ENCODE data around the gene MESD.

The MESD gene

DNA sequence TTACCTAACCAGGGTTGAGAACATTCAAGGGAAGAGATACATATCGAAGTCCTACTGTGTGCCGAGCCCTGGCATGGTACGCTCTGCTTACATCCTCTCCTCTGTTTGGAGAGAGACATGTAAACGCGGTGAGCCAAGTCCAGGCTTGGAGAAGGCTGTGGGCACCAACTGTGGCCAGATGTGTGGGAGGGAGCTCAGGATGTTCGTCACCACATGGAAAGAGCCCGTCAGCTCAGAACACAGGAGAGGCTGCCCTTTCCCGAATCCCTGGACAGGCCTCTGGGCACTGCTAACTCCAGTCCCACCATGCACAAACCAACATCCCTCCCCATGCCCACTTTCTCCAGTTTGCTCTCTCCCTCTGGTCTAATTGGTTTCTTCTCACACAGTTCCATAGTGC, 43.0 kb downstream of the MESD start:
- DNase-seq (ENCODE audit: extremely low read depth, low read depth) = no peak
- TF ChIP-seq, protein P1, sequence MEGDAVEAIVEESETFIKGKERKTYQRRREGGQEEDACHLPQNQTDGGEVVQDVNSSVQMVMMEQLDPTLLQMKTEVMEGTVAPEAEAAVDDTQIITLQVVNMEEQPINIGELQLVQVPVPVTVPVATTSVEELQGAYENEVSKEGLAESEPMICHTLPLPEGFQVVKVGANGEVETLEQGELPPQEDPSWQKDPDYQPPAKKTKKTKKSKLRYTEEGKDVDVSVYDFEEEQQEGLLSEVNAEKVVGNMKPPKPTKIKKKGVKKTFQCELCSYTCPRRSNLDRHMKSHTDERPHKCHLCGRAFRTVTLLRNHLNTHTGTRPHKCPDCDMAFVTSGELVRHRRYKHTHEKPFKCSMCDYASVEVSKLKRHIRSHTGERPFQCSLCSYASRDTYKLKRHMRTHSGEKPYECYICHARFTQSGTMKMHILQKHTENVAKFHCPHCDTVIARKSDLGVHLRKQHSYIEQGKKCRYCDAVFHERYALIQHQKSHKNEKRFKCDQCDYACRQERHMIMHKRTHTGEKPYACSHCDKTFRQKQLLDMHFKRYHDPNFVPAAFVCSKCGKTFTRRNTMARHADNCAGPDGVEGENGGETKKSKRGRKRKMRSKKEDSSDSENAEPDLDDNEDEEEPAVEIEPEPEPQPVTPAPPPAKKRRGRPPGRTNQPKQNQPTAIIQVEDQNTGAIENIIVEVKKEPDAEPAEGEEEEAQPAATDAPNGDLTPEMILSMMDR (IDR thresholded peaks at IDR 0.05; ENCODE audit: low read depth, low read length, missing control alignments) = no peak
- H3K4me3 ChIP-seq (replicated peaks; ENCODE audit: low read depth, low read length) = no peak overlapping the region

DNA sequence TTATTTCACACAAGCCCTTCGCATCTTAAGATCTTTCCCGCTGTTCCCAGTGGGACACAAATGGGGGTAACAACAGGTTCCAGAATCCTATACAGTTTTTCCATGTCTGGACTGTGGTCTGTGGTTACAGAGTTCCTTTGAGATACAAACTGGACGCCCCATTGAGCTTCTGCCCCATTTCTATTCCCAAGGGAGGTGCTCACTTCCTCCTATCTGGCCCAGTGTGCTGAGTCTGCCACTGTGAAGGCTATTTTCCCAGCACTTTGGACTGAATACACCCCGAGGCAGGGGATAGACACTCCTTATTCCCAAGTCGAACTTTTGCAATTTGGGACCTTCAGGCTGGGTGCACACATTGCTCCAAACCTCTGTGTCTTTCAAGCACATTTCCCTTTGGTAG, 44.0 kb downstream of the MESD start:
- H3K4me3 ChIP-seq (replicated peaks; ENCODE audit: low read depth, low read length) = no peak overlapping the region
- TF ChIP-seq, protein P1 (IDR thresholded peaks at IDR 0.05; ENCODE audit: low read depth, low read length, missing control alignments) = no peak
- no peak for DNase-seq (ENCODE audit: extremely low read depth, low read depth)

DNA sequence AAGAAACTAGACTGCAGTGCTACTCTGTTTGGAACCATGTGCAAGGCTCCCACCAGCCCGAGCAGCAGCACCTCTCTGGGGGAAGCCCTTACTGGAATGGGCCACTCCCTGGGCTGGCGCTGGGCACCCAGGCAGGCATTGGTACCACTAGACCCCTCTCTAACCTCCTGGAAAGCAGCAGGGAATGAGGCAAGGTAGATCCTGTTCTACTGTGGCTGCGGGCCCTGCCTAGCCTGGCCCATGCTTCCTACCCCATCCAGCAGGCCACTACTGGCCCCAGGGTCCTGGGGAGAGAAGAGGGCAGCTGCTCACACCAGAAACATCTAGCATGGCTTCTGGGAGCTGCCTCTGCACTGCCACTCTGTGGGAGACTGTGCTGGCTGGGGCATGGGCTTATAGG, 44.8 kb downstream of the MESD start:
- H3K4me3 ChIP-seq (replicated peaks; ENCODE audit: low read depth, low read length) = no peak overlapping the region
- TF ChIP-seq, protein P1 (IDR thresholded peaks at IDR 0.05; ENCODE audit: low read depth, low read length, missing control alignments) = no peak
- no peak for DNase-seq (ENCODE audit: extremely low read depth, low read depth)

DNA sequence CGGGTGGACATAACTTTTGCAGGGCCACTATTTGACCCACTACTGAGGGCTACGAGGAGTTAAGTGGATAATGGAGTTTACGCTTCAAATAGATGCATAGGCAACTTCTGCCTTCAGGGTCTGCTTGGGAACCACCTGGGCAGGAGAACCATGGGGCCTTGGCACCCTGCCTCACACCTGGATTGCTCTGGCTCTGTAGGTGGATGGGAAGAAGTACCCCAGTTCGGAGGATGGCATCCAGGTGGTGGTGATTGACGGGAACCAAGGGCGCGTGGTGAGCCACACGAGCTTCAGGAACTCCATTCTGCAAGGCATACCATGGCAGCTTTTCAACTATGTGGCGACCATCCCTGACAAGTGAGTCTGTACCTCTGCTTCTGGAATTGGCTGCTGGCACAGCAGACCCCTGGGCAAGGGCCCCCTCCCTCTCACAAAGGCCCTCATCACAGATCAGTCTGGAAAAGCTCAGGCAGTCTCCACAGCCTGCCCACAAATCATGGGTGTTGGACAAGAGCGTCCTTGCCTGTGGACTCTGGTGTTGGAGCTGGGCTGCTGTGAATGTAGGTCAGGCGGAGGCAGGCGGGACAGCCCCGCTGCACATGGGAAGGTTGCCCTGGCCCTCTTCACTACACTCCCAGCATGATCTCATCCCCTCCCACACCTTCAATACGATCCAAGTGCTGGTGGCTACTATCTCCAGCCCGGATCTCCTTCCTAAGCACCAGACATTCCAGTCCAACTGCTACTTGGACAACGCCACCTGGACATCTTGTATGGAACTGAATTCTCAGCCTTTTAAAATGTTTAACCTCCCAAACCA, 46.7 kb downstream of the MESD start:
- no peak for DNase-seq (ENCODE audit: extremely low read depth, low read depth)
- TF ChIP-seq, protein P1 (IDR thresholded peaks at IDR 0.05; ENCODE audit: low read depth, low read length, missing control alignments) = no peak
- no peak overlapping the region for H3K4me3 ChIP-seq (replicated peaks; ENCODE audit: low read depth, low read length)

DNA sequence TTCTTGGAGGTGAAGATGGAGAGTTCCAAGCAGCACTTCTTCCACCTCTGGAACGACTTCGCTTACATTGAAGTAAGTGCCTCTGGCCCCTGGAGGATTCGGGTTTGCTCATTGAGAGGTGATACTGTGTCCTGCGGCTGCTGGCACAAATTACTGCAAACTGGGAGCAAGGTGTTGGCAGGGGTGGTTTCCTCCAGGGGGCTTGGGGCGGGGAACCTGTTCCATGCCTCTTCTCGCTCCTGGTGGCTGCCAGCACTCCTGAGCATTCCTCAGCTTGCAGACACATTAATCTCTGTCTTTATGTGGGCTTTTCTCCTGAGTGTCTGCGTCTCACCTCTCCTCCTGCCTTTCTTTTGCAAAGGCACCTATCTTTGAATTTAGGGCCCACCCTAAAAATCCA, 47.4 kb downstream of the MESD start:
- DNase-seq (ENCODE audit: extremely low read depth, low read depth) = no peak
- H3K4me3 ChIP-seq (replicated peaks; ENCODE audit: low read depth, low read length) = no peak overlapping the region
- TF ChIP-seq, protein P1 (IDR thresholded peaks at IDR 0.05; ENCODE audit: low read depth, low read length, missing control alignments) = no peak

DNA sequence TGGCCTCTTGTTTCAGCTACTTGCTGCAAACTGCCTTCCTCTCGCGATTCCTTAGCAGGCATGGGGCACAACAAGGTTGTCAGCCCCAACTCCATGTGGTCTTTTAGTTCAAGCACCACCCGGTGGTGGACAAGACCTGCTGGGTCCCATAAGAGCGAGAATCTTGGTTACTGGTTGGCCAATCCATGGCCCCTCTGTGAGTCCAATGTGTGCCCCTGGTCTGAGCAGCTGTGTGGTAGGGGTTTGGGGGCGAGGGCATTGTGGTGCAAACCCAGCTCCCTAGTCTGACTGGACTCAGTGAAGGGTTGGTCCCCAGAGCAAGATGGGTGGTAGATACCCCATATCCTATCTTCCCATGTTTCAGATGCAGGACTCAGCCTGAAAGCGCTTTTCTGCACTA, 48.8 kb downstream of the MESD start:
- DNase-seq (ENCODE audit: extremely low read depth, low read depth) = no peak
- no peak overlapping the region for H3K4me3 ChIP-seq (replicated peaks; ENCODE audit: low read depth, low read length)
- TF ChIP-seq, protein P1 (IDR thresholded peaks at IDR 0.05; ENCODE audit: low read depth, low read length, missing control alignments) = no peak

DNA sequence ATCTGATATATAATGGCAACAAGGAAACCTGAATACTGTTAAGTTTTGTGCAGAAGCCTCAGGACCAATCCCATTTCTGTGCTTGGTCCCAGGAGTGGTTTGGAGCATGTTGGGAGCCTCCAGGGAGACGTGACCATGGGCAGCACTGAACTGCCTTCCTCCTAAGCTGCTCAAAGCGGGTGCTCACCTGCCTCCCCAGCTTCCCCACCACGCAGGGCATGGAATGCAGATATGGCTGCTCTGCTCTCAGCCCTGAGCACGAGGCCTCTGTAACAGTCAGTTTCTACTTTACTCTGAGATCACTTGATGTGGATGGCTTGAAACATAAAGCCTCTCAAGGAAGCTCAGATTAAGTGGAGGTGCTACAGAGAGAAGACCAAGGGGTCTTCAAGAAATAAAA, 49.3 kb downstream of the MESD start:
- DNase-seq (ENCODE audit: extremely low read depth, low read depth) = no peak
- H3K4me3 ChIP-seq (replicated peaks; ENCODE audit: low read depth, low read length) = no peak overlapping the region
- TF ChIP-seq, protein P1 (IDR thresholded peaks at IDR 0.05; ENCODE audit: low read depth, low read length, missing control alignments) = no peak

All from HFF-Myc (cell line).